Activated naive CD4-positive, alpha-beta T cell treated with Interleukin-2 at 50 U/mL for 16 hours (primary cell): ENCODE data around the gene BCL2.

Experiments
- DNase-seq: peaks from one replicate; pipeline ENCODE4 v3.0.0-alpha.2; 2020

BCL2 gene

GRCh38 chr18:63178971-63179370, 140.6 kb downstream of the BCL2 start:
- no peak for DNase-seq

GRCh38 chr18:63177919-63178821, 141.4 kb downstream of the BCL2 start:
- DNase-seq: no peak

DNA sequence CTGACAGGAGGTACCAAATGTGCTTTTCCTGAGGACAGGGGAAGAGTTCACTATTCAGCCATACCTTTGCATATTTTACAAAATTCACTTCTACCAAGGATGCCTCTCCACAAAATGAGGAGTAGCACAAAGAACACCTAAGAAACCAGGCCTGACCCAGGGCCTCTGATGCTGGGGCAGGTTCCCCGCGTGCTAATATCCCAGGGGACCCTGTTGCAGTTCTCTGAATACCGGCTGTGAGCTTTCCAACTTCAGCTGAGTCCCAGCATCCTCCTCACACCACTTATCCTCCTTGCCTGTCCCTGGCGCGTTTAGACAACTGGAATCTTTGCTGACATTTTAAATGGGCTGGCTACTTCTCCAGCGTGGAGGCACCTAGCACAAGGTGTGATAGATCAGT, 142.3 kb downstream of the BCL2 start:
- no peak for DNase-seq

DNA sequence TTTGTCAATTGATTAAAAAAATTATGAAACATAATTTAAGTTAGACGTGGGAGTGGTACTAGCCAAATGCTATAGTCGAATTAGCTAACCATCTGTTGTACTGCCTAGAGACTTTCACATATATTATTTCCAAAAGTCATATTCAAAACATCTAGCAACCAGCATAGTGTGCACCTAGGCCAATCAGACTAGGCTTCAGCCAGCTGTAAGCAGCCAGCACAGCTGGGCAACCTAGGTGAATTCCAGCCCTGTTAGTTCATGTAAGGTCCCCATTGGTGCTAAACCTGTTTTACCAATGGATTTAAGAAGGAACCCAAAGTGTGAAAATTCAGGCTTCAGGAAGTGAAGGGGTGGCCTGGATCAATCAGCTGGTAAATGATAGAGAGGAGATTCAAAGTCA, 144.3 kb downstream of the BCL2 start:
- no peak for DNase-seq

GRCh38 chr18:63173983-63174382, 145.6 kb downstream of the BCL2 start:
- no peak for DNase-seq

DNA sequence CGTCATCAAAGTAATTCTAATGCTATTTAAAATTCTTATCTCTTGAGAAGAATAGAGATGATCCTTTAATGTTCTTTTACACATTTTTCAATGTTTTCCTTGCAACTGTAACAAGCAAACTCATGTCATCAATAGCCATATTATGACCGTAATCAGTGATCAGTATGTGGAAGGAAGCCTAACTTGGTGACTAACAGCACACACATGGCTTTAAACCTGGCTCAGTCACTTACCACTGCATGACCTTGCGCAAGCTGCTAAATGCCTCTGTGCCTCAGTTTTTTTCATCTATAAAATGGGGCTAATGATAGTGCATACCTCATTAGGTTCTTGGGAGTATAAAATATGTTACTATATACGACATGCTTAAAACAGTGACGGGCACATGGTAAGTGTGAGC, 149.7 kb downstream of the BCL2 start:
- DNase-seq: no peak

- DNase-seq: no peak
Observed at GRCh38 chr18:63168287-63168686, 151.3 kb downstream of the BCL2 start.

DNA sequence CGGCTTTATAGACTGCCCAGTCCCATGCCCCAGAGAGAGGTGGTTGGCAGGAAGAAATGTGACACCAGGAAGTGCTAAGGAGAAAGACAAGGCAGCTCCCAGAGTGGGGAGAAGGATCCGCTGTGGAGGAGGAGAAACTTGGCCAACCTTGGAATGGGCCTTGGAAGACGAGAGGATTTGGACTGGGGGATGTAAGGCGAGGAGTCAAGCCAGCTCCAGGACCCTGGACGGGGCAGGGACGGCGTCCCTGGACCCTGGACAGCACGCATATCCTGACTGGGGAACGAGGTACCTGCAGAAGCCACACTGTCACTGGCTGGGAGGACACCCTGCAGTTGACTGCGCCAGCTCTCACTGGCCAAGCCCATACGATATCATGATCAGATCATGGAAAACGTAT, 153.4 kb downstream of the BCL2 start:
- no peak for DNase-seq

GRCh38 chr18:63164396-63164795, 155.2 kb downstream of the BCL2 start:
- no peak for DNase-seq

GRCh38 chr18:63162271-63163014, 157.1 kb downstream of the BCL2 start:
- peak; percentile 53 for DNase-seq

DNA sequence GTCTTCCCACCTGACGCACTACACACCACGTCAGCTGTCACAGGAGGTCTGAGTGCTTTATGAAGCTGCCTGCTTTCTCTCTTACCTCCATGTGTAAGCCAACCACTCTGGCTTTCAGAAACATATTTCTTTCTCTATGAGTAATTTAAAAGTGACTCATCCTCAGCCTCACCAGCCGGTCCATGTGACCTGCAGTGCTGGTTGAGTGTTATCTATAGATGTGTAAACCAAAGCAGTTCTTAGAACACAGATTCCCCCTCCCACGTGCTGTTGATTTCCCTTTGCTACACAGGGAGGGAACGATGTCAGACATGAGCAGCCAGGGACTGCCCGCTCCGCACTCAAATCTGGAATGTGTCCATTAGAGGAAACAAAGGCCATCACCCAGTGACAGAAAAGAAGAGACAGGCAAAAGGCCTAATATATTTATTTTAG, 157.8 kb downstream of the BCL2 start:
- peak; percentile 84 for DNase-seq

DNA sequence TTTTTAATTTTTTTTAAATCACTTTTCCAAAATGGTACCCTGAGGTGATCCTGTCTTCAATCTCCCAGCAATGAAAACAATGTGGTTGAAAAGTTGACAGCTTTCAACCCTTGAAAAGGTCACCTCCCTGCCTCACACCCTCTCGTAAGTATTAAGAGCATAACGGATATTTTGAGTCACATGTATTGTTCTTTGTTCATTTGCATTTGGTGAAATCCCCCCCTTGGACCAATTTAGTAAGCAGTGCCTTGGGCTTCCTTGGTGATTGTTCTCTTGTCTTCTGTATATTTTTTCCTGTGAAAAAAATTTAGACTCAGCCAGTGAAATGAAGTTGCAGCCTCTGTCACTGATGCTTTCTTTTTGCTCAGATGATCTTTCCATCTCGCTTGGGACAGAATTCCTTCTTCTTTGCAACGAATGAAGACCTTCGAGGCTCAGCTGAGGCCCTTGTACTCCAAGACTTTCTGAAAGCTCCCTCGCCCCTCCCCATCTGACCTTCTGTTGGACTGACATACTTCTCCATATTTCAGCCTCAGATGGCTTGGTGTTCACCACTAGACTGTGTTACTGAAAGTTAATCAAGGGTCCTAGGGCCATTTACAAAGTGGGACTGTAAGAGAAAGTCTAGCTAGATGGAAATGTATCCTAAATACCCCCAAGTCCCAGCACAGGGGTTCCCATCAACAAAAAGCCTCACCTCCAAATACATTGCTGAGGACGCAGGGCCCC, 158.4 kb downstream of the BCL2 start:
- DNase-seq: peak; percentile 46

DNA sequence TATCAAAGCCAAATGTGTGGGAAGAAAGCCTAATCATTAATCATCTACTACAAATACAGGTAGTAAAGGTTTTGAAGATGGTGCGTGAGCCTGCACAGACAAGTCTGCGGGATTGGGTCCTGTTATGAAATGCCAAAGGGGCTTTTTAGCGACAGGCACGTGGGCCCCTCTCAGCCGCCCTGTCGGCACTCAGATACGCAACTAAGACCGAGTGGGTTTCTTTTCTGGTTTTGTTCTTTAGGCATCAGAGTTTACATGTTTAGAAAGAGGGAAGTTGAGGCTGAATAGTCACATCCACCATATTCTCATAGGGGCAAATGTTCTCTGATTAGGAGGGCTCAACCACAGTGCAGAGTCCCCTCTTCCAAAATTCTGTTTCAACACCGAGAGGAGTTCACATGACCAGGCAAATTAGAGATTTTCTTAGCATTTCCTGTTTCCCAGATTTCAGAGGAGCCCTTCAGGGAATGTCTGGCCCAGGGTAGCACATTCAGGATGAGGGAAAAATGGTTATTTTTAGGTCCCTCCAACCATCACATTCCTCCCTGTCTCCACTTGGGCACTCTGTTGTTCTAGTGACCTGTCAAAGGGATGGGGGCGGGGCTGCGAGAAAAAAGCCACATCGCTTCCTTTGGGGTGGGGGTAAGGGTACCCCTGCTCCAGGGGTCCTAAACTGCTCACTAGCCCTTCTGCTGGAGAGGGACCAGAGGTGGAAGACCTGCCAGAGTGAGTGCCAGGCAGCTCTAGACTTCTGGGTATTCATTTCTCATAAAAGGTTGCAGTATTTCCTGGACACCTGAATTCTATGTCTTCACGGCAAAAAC, 159.2 kb downstream of the BCL2 start:
- peak; percentile 59 for DNase-seq

GRCh38 chr18:63159590-63159989, 160.0 kb downstream of the BCL2 start:
- DNase-seq: peak; percentile 69

- DNase-seq: peak; percentile 62
Observed at GRCh38 chr18:63158676-63159291, 160.8 kb downstream of the BCL2 start.

DNA sequence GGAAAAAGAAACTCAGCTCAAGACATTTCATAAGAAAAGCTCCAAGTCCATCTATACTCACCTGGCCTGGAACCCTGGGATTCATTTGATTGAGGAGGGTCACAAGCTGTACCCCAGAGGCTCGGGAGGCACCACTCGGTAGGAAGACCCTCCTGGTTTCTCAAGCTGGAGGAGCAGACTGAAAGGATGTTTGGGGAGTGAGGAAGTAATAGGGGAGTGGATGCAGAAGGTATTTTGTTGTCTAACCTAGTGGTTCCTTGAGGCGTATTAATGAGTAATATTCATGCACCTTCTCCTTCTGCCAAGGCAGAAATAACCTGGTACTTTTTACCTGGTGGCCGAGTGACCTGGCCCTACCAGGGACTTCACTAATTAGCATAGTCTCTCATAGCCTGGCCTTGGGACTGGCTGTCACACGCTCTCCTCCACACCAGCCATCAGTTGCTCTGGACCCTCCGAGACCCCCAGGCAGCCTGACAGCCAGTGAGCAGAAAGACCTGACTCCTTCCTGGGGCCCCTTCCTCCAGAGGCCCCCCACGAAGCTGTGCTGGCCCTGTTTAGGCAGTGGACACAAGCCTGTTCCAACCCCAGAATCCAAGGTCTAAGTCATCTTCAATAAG, 161.4 kb downstream of the BCL2 start:
- DNase-seq: peak; percentile 14

DNA sequence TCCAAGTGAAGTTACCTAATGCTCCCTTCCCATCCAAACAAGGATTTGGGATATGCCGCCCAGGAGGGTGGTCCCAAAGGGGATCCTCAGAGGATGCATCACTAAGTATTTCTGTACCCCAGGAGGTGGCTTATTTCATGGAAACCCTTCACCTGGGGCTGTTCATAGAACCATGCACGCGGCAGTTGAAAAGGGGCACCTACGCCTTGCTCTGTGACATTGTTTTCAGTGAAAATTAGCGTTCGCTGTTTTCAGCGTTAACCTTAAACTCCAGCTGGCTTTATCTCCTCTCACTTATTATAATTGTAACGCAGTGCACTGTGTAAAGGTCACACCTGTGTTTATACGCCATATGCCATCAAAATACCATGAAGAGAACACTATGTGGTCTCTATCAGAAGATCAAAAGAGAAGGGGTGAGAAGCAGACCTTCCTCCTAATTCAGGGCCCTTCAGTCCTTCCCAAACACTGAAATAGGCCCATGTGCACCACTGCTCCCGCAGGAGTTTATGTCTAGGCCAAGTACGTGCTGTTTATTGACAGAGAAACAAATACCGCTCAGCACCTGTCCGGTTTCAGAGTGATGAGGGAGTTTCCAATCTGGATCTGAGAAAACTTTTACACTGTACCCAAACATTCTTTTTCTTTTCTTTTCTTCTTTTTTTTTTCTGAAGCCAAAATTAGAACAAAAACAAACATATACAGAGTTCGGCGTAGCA, 162.1 kb downstream of the BCL2 start:
- DNase-seq: peak; percentile 24

- DNase-seq: peak; percentile 23
Observed at GRCh38 chr18:63155910-63156773, 163.4 kb downstream of the BCL2 start.

GRCh38 chr18:63155169-63155852, 164.3 kb downstream of the BCL2 start:
- peak; percentile 88 for DNase-seq
